DMS79 treated with DMSO at 0.1 percent for 48 hours (cell line): ENCODE results near the gene SHF.
A peak's percentile ranks its signal among the peaks of the same experiment; 100 is the strongest.

Source experiments
- DNase-seq: peaks from one replicate; lab custom pipeline; 2025; lab: John Stamatoyannopoulos, UW

The SHF gene

DNA sequence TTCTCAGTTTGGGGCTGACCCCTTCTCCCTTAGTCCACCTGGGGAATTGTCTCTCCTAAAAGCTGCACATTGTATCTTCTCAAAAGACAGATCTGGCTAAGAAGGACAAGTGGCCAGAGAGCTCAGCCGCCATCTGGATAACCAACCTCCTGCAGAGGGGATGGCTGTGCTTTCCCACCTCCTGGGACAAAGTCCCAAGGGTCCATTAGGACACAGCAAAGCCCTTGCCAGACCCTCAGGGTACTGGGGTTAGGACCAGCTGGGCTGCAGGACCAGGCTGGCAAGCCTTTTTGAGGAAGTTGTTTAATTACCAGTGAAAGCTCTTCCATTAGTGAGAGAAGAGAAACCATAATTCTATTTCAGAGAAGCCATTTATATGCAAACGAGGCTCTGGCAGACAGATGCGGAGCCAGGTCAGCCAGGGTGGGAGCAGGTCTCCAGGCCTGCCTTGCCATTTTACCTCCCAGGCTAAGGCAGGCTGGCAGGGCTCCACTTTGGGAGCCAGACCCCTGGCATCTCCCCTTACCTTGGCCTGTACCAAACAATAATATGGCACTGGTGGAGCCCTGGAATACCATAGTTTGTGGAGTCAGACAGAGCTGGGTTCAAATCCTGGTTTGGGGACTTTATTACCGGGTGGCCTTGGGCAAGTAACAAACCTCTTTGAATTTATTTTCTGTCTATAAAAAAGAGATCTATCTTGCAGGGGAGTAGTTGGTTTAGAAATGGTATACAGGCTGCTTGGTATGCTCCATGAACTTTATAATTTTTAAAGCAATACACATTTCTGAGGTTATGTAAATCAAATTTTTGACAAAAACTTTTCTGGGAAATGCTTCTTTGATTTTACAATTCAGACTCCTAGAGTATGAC, 17.9 kb downstream of the SHF start:
- no peak for DNase-seq

DNA sequence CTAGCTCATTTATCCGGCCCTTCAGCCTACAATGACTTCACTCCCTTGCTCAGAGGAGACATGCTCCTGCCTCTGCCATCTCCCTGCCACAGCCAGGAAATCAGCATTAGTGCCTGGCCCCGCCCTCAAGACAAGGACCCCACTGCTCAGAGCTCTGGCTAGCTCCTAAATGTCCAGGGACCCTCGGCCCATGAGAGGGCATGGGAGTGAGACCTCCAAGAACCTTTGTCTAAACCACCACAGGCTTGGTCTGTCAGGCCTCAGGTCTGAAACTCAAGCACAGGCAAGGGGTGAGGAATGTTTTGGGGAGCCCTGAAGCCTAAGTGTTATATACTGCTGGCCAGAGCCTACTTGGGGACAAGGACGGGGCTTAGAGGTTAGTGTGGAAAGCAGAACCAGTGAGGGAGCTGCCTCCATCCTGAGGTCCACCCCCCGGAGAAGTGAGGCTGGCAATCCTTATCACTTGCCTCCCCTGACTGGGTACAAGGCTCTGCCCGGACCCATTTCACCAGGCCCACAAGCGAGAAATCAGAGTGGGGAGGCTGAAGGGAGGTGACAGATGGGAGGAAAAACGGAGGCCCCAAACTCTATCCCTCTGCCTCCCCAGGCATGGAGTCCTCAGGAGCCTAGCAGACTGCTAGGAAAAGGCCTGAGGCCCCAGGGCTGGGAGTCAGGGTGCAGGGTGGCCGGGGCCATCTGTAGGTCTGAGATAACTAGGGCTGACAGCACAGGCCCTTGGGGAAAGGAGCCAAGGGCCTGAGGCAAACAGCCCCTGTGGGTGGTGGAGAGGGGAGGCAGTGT, 18.8 kb downstream of the SHF start:
- no peak for DNase-seq

DNA sequence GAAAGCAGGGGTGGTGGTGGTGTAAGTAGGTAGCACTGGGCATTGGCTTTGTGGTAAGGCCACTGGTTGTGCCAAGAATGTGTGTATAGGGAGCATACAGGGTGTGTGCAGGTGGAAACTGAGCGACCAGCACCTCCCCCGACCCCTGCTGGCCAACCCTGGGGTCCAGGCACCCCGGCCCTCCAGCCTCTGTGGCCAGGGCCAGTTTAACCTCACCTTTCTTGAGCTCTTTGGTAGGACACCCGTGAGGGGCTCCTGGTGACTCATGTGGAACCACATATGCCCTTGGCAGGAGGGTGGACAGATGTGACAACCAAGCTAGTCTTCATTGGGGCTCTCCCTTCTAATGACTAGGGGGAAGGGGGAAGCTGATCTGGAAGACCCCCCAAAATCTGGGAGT, 19.5 kb downstream of the SHF start:
- DNase-seq = no peak

DNA sequence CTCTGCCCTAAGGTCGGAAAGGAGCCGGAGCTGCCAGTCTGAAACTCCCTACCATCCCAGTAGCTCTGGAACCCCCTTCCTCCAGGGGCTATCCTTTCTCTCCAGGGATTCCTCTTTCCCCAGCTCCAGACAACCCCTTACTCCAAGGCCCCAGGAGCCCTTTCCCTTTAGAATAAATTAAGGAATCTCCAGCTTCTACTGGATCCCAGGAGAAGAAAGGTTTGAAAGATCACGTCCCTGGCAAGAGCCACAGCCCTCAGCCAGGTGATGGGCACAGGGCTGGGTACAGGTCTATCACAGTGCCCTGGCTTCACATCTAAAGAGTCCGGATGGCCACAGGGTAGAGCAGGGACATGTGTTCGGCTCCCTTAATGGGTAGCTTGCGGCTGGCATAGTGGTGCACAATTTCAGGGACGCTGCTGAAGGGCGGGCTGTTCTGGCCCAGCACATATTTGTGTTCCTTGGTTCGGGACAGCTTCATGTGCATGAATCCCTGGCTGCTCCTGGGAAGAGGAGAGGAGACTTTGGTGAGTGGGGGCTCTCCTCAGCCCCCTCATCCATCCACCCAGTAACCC, 20.0 kb downstream of the SHF start:
- no peak for DNase-seq

DNA sequence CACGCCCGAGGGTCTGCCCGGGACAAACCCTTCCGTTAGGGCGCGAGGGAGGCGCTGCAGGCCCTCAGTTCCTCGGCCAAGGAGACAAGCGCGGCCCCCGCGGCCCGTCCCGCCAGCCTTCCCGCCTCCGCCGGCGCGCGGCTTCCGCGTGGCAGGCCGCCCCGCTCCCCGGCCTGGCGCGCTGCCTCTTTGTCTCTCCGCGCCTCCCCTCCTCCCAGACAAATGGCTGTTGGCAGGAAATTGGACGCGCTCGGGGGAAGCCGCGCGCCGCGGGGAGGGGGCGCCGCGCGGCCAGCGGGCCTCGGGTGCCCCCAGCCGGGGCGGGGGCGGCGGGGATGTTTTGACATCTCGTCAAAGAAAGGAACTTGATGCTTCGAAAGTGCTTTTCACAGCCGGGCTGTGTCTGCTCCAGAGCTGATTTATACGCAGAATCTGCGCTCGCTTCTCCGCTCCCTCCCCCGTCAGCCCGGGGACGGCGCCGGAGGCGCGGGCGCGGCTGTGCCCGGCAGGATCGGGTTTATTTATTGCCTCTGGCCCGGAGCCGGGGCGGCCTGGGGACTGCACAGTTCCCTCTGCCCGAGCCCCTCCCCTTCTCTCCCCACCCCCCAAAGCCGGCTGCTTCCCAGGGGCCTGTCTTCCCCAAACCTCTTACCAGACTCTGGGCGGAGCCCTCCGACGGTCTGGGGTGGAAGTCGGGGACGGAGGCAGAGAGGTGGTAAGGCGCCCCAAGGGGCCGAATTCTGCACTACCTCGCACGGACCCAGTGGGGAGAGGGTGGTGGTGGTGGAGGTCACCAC, 20.7 kb downstream of the SHF start:
- DNase-seq = peak; percentile 48

DNA sequence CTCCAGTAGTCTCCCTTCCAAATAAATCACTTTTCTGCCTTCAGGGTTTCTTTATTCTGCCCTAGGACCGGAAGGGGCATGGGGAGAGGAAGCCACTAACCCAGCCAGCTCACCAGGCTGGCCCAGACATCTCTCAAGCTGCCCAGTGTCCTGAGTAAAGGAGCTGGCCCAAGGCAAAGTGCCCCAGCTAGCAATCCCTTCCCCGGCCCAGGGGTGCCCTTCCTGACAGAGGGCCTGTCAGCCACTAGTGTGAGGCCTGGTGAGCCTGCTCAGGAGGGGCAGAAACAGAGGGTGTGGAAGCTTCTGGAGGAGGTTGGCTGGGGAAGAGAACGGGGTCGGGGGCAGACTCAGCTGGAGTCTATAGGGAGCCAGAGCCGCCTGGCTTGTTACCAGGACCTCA, 22.2 kb downstream of the SHF start:
- DNase-seq = no peak

DNA sequence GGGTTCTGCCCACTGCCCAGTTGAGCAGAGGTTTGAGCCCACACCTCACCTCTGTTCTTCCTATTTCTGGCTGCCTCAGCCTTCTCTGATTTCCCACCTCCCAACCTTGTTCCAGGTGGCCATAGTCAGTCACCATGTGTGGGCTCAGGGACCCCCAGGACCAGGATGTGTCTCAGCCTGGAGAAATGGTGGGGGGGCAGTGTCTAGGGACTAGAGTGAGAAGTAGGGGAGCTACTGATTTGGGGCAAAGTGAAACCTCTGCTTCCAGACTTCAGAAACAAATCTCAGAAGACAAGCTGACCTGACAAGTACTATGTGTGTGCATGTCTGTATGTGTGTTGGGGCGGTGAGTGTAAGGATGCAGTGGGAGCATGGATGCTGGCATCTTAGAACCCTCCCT, 22.9 kb downstream of the SHF start:
- DNase-seq = no peak

DNA sequence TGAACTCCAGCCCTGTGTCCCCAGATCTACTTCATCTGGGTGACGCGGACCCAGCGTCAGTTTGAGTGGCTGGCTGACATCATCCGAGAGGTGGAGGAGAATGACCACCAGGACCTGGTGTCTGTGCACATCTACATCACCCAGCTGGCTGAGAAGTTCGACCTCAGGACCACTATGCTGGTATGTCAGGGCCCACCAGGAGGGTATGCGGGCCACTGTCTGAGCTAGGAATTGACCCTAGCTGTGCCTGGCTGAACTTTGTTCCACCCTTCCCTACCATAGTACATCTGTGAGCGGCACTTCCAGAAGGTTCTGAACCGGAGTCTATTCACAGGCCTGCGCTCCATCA, 24.3 kb downstream of the SHF start:
- no peak for DNase-seq

DNA sequence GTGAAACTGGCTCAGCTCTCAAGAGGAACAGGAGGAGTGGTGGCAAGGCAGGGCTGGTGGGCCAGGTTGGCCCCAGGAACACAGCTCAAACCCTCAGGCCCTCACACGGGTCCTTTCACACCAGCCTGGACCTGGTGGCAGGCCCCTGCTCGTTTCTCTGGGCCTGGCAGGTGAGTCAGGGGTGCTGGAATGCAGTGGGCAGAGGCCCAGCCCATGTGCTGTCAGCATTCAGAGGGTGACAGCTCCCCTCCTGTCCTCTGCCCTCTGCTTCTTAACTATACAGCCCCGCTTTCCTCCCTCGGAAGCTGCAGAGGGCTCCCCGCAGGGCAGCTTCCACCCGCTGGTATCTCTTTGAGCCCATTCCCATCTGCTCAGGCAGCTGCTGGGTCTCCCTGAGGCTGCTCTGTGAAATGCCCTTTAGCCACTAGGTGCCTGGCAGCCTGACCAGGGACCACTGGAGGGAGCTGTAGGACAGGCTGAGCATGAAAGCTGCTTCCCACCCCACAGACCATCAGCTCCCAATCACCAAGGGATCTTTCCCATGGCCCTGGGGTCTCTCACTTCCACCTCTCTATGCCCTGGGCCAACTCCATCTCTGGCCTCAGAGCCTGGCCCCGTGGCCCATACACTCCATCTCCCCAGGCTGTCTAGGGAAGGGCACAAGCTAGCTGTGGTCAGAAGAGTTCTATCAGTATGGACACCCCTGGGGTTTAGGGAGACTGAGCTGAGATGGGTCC, 24.8 kb downstream of the SHF start:
- peak; percentile 10 for DNase-seq

DNA sequence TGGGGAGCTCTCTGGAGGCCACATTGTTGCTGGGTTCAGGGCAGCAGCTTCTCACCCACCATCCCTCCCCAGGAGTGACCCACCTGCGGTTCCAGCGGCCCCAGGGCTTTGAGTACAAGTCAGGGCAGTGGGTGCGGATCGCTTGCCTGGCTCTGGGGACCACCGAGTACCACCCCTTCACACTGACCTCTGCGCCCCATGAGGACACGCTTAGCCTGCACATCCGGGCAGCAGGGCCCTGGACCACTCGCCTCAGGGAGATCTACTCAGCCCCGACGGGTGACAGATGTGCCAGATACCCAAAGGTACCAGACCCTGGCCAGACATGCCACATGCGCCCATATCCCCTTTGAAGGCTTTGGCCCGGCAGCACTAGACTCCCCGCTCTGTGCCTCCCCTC, 26.1 kb downstream of the SHF start:
- no peak for DNase-seq

DNA sequence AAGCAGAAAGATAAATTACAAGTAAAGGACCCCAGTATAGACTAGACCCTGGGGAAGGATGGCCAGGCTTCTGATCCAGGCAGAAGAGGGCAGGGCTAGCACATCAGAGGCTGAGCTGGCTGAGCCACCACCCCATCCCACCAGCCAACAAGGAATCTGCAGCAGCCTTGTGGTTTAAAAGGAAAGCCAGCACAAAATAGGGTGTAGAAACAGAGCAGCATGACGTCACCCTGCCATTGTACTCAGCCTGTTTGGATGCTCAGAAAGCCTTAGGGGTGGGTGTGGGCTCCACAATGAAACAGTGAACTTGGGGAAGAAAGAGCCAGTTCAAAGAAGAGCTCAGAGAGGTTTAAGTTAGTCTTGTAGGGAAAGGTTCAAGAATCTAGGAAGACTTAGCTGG, 29.8 kb downstream of the SHF start:
- peak; percentile 22 for DNase-seq

DNA sequence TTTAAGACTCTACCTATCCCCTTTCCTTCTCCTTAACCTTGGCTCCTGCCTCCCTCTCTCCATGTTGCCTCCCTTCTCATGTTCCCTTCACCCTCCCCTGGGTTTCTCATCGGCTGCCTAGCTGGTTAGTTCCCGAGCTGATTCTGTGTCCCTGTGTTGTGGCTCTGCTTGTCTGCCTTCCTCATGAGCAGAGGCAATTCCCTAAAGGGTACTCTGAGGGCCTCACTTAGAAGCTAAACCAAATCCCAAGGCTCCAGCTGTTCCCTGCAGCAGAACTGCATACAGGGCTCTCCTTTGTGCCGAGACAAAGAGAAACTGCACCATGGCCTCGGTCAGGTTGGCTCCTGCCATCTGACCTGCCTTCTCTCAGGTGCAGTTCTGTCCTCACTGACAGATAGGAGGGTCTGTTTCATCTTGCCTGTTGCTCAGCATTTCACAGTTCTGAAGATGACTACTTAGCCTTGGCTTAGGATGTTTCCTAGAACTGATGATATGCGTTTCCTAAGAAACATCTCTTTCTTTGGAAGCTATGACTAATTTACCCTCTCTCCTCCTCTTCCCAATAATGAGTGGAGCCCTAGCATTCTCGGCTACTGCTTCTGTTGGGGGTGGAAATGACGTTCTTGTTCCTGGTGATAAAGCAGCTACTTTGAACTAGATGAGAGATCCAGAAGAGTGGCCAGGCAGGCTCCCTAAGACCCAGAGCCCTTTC, 30.9 kb downstream of the SHF start:
- DNase-seq = no peak

DNA sequence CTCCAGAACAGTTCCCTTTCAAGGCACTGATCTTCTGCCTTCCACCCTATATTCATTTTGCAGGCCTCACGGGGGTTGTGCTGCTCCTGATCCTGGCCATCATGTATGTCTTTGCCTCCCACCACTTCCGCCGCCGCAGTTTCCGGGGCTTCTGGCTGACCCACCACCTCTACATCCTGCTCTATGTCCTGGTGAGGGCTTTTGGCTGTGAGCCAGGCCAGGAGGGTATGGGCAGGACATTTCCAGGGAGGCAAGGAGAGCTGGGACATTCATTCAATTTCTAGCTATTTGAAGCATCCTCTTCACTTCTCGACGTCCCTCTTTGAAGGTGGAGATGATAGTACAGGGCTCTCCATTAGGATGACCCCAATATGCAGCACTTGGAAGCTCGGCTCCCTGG, 32.0 kb downstream of the SHF start:
- no peak for DNase-seq

DNA sequence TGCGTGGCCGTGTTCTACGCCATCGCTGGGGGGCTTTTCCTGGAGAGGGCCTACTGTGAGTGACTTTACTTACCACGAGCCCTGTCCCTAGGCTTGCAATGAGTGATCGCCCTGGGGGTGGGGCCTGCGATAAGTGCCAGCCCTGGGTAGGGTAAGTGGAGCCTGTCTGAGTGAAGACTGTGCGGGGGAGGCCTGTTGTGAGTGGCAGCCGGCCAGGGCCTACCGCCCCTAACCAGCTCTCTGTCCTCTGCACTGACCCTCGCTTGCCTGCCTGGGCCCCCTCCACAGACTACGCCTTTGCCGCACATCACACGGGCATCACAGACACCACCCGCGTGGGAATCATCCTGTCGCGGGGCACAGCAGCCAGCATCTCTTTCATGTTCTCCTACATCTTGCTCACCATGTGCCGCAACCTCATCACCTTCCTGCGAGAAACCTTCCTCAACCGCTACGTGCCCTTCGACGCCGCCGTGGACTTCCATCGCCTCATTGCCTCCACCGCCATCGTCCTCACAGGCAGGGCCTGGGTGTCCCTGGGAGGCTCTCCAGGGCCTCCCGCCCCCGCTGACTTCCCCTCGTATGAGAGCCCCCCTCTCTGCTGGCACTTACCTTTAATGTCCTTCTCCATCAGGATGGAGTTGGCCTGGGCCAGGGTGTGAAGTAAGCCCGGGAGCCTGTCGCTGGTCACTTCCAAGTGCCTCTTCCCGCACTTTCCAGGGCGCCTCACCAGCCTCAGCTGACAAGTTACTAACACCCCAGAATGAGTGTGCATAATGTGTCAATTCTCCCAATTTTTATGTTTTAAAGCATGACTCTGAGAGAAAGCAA, 35.6 kb downstream of the SHF start:
- no peak for DNase-seq

DNA sequence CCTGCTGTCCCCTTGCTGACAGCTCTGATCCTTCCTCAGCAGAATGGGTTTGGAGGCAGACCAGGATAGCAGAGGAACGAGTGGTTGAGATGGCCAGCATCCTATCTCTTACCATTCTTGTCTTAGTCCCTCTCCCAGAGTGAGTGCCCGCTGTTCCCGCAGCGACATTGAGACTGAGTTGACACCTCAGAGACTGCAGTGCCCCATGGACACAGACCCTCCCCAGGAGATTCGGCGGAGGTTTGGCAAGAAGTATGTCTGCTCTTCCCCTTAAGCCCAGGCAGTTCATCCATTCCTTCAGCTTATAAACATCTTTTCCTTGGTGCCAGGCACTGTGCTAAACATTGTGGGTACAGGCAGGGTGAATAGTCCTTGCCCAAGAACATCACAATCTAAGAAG, 36.8 kb downstream of the SHF start:
- no peak for DNase-seq

DNA sequence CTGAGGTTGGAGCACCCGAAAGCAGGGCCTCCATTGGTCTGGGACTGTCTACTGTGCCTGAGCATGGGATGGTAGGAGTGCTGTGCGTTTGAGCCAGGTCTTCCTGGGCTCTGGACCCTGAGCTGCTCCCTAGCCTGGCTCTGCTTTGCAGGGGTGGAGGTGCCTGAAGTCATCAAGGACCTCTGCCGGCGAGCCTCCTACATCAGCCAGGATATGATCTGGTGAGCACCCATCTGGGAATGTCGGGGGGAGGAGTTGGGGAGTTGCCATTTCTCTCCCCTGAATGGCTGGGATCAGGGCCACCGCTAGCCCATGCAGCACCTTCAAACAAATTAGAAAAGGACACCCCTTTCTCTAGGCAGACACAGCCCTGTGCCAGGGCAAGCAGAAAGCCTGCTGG, 37.3 kb downstream of the SHF start:
- no peak for DNase-seq

DNA sequence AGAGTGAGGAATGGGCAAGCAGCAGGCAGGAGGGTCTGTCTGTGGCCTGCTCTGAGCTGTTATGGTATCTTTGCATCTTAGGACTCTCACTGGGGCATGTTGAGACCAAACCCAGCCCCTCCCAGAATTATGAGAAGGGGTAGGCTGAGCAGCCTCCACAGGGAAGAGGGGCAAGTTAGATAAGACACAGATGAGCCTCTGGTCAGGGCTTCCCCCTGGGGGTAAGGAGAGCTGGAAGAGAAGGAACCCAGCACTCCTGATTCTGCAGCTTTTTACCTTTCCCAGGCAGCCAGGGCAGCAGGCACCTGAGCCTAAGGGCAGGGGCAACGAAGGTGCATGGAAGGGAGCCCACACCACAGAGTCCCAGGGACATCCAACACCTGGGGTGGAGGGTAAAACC, 38.7 kb downstream of the SHF start:
- no peak for DNase-seq

DNA sequence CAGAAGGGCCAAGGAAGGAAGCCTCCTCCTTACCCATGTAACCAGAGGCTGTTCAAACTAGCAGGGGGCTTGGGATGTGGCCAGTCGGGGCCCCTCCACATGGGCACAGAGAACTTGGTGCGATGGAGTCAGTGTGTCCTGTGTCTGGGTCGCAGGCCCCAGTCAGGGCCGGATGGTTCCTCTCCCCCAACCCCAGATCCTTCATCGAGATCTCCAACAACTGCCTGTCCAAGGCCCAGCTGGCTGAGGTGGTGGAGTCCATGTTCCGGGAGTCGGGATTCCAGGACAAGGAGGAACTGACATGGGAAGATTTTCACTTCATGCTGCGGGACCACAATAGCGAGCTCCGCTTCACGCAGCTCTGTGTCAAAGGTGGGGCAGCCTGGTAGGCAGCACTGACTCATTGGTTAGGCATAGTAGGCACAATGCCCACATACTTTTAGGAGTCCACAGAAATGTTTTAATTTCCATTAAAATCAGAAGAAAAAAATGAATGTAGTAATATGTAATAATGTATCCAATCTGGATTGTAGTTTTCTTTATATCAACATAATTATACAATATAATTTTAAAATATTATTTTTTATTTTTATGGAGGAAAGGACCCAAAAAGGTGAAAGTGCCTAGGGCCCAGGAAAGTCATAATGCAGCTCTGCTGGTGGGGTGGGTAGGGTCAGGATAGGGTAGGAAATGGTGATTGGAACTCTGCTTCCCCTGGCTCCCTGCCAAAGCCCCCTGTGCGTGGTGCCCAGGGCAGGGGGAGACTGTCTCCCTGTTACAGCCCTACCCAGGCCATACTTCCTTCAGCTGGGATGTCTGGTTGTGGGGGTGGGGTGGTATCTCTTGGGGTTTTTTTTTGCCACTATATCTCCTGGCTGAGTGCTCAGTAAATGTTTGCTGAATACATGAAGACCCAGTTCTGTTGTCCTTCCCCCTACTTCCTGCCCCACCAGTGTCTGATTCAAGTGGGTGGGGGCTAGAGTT, 39.4 kb downstream of the SHF start:
- no peak for DNase-seq

DNA sequence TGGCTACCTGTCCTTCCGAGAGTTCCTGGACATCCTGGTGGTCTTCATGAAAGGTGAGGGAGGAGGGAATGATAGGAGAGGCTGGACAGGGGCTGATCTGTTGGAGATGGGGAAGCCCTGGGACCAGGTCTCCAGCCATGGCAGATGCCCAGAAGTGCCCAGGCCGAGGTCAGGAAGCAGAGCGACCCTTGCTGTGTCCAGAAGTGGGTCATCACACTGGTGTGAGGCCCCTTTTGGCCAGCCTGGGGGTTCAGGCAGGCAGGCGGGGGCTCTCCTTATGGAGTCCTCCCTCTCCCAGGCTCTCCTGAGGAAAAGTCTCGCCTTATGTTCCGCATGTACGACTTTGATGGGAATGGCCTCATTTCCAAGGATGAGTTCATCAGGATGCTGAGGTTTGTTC, 40.2 kb downstream of the SHF start:
- no peak for DNase-seq
